HEK293T (cell line): ENCODE results near the gene KRTAP1-4.
"Not testable (repeated sequence)": the region's sequence is repeated elsewhere in the genome, so short reads cannot be mapped to it uniquely, and the experiment has no call there.

Experiments
- BHLHE40 ChIP-seq: fragments of 450-650 bp; IDR thresholded peaks from 2 replicates; pipeline ENCODE4 v1.6.1; 2016; ENCODE audit warnings: mild to moderate bottlenecking, moderate library complexity, borderline replicate concordance
- CTBP1 ChIP-seq: fragments of 450-650 bp; IDR thresholded peaks from 2 replicates; pipeline ENCODE4 v1.6.1; 2016; ENCODE audit warnings: borderline replicate concordance
- ELF4 ChIP-seq: fragments of 450-650 bp; IDR thresholded peaks from 2 replicates; pipeline ENCODE4 v1.6.1; 2017; ENCODE audit warnings: antibody characterized with exemption
- FOXA1 ChIP-seq: fragments of 450-650 bp; IDR thresholded peaks from 2 replicates; pipeline ENCODE4 v1.6.1; 2016; ENCODE audit warnings: mild to moderate bottlenecking
- FOXM1 ChIP-seq: fragments of 450-650 bp; IDR thresholded peaks from 2 replicates; pipeline ENCODE4 v1.6.1; 2017; ENCODE audit warnings: mild to moderate bottlenecking, borderline replicate concordance
- HDGF ChIP-seq: fragments of 450-650 bp; IDR thresholded peaks from 2 replicates; pipeline ENCODE4 v1.6.1; 2017; ENCODE audit warnings: antibody characterized with exemption, borderline replicate concordance
- NFRKB ChIP-seq: fragments of 450-650 bp; IDR thresholded peaks from 2 replicates; pipeline ENCODE4 v1.6.1; 2016; ENCODE audit warnings: mild to moderate bottlenecking, moderate library complexity
- SP1 ChIP-seq: fragments of 450-650 bp; IDR thresholded peaks from 2 replicates; pipeline ENCODE4 v1.6.1; 2017
- SUZ12 ChIP-seq: fragments of 450-650 bp; IDR thresholded peaks from 2 replicates; pipeline ENCODE4 v1.6.1; 2016; ENCODE audit warnings: mild to moderate bottlenecking
- TARDBP ChIP-seq: fragments of 450-650 bp; IDR thresholded peaks from 2 replicates; pipeline ENCODE4 v1.6.1; 2016
- ZNF384 ChIP-seq: fragments of 450-650 bp; IDR thresholded peaks from 2 replicates; pipeline ENCODE4 v1.6.1; 2016
- TF ChIP-seq, protein P1 (sequence below): fragments of 450-650 bp; IDR thresholded peaks from 2 replicates; pipeline ENCODE4 v1.6.1; 2016

DNA sequence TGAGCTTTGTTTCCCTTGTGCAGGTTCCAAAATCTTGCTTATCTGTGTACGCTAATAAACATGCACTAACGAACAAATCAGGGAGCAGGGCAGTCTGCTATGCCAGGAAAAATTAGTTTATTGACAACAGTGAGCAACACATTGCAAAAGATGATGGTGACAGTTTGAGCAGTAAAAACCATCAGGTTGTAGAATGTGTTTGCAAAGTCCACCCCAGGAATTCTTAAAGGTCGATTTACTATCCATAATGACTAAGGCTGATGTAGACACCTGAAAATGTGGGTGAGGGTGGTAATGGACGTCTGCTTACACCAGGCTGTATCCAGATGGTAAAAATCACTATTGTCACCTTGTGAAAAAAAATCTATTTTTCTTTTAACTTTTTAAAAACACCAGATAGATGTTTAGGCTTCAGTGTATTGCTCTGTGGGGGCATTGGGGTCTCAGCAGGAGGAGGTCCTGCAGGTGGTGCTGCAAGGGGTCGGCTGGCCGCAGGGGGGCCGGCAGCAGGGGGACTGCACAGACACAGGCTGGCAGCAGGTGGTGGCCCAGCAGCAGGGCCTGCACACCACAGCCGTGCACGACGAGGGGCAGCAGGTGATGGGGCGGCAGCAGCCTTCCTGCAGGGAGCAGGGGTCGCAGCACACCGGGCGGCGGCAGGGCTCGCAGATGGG lies 35.2 kb upstream of the KRTAP1-4 start:
- not testable (repeated sequence) for TF ChIP-seq ZNF384, FOXA1, FOXM1, BHLHE40, NFRKB, ELF4, TARDBP, CTBP1, SP1, SUZ12, HDGF
- TF ChIP-seq, protein P1, sequence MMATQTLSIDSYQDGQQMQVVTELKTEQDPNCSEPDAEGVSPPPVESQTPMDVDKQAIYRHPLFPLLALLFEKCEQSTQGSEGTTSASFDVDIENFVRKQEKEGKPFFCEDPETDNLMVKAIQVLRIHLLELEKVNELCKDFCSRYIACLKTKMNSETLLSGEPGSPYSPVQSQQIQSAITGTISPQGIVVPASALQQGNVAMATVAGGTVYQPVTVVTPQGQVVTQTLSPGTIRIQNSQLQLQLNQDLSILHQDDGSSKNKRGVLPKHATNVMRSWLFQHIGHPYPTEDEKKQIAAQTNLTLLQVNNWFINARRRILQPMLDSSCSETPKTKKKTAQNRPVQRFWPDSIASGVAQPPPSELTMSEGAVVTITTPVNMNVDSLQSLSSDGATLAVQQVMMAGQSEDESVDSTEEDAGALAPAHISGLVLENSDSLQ = not testable (repeated sequence)
